HUES48 (cell line): Measurements from ENCODE around the gene C1orf21.
A peak's percentile ranks its signal among the peaks of the same experiment; 100 is the strongest.

Experiments
- H3K27ac ChIP-seq: one replicate; pipeline ENCODE4 v1.7.0; 2013; ENCODE audit warnings: low read depth, low read length, inconsistent platforms
- H3K27me3 ChIP-seq: 2 replicates; pipeline ENCODE4 v1.6.1; 2013; ENCODE audit warnings: mild to moderate bottlenecking, low read length; ENCODE audit not compliant: control insufficient read depth, insufficient read depth
- H3K36me3 ChIP-seq: 2 replicates; pipeline ENCODE4 v1.6.1; 2013; ENCODE audit warnings: low read length; ENCODE audit not compliant: control insufficient read depth, insufficient read depth
- H3K4me1 ChIP-seq: 2 replicates; pipeline ENCODE4 v1.6.1; 2013; ENCODE audit warnings: mild to moderate bottlenecking, low read length; ENCODE audit not compliant: control insufficient read depth, insufficient read depth
- H3K4me3 ChIP-seq: 2 replicates; pipeline ENCODE4 v1.5.1; 2013; ENCODE audit warnings: mild to moderate bottlenecking, low read depth, low read length
- H3K9ac ChIP-seq: 2 replicates; pipeline ENCODE4 v1.6.1; 2013; ENCODE audit warnings: mild to moderate bottlenecking, low read depth, low read length, moderate library complexity
- H3K9me3 ChIP-seq: 2 replicates; pipeline ENCODE4 v1.6.1; 2013; ENCODE audit warnings: low read length; ENCODE audit not compliant: control insufficient read depth, insufficient read depth

C1orf21 gene

GRCh38 chr1:184672013-184672726 lies 285.3 kb downstream of the C1orf21 start:
- H3K36me3 ChIP-seq, result no peaks in the 10 kb centered on the region
- no peaks in the 10 kb centered on the region for H3K9me3 ChIP-seq
- H3K4me1 ChIP-seq, result peaks cover 69% of the 10 kb centered on the region
- peak overlapping the region; percentile 60 for H3K27ac ChIP-seq
- no peaks in the 10 kb centered on the region for H3K27me3 ChIP-seq
- 0 out of 2 replicates have a peak overlapping the region, but pooled peaks have one; percentile 10 for H3K4me3 ChIP-seq
- no peak overlapping the region for H3K9ac ChIP-seq

GRCh38 chr1:184673305-184673704 lies 286.5 kb downstream of the C1orf21 start:
- Histone ChIP-seq H3K27me3 (no peaks in the 10 kb centered on the region), H3K27ac (no peak overlapping the region), H3K36me3 (no peaks in the 10 kb centered on the region), H3K4me3 (peak overlapping the region; percentile 19; the same call in 1 of the 2 replicates), H3K9ac (no peak overlapping the region), H3K9me3 (no peaks in the 10 kb centered on the region), H3K4me1 (peaks cover 58% of the 10 kb centered on the region)

- Histone ChIP-seq H3K36me3 (no peaks in the 10 kb centered on the region), H3K4me1 (peaks cover 21% of the 10 kb centered on the region), H3K4me3 (no peak overlapping the region), H3K27me3 (no peaks in the 10 kb centered on the region), H3K27ac (no peak overlapping the region), H3K9ac (no peak overlapping the region), H3K9me3 (no peaks in the 10 kb centered on the region)
Observed at GRCh38 chr1:184677344-184677743, 290.5 kb downstream of the C1orf21 start.
